Measurements from ENCODE around the gene CFAP206. TPM values are rescaled to one million over a fixed set of nuclear protein-coding genes. Genes with fewer than 3 reads are reported as not detected.

Gene CFAP206
- not detected for total RNA-seq
- not detected for polyA plus RNA-seq

DNA sequence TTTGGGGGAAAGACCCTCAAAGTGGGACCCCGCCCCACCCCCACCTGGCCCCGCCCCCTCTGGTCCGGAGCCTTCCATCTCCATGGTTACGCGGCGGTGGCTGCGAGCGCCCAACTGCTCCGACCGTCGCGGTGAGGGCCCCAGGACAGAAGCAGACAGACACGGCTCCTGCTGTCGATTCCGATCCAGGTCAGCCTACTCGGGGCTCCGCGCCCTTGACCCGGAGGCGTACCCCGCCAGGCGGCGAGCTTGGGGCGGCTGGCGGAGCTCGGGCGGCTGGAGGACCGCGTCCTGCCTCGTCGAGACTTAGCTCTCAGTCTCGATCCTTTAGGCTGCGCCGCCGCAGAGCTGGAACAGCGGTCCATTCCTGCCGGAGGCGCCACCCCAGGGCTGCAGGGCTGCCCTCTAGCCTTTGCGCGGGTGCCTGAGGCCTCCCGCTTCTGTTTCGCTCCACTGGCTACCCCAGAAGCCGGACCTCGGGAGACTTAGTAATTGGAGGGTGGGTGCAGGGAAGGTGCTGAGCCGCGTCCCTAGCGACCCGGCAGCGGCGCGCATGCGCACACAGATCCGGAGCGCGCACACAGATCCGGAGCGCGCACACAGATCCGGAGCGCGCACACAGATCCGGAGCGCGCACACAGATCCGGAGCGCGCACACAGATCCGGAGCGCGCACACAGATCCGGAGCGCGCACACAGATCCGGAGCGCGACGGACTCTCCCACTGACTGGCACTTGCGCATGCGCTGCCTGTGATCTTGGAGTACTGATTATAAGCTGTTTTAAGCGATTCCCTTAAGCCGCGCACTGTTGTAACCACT is at the start of gene CFAP206:
CFAP206 (plus strand) TSS at position 72 of the 820 bp plus-strand sequence. CDS start 1,868 bp downstream, outside the sequence.
- Histone ChIP-seq H3K9me3 (ENCODE audit: control insufficient read depth in 2 of 2, low read length in 2 of 2) (no peaks in the 10 kb centered on the region), H3K4me3 (ENCODE audit: low read depth, low read length) (peak within 1 kb of the TSS; percentile 84), H3K27me3 (ENCODE audit: control insufficient read depth, insufficient read depth, low read length) (peaks cover 12% of the 10 kb centered on the region), H3K36me3 (ENCODE audit: control insufficient read depth, insufficient read depth, low read length) (no peaks in the 10 kb centered on the region), H3K27ac (ENCODE audit: insufficient read depth, low read length, poor library complexity, severe bottlenecking) (peak within 1 kb of the TSS; percentile 51), H3K4me1 (ENCODE audit: control insufficient read depth, insufficient read depth, low read length, poor library complexity, severe bottlenecking) (peaks cover 11% of the 10 kb centered on the region)
- H3K27me3 Mint-ChIP-seq = peaks cover 30% of the 10 kb centered on the region
- H3K4me3 Mint-ChIP-seq = peak within 1 kb of the TSS; percentile 87 to 95 (median 92)
- peaks cover 0 to 3% (median 0%) of the 10 kb centered on the region in 7 donors for H3K9me3 Mint-ChIP-seq
- no peaks in the 10 kb centered on the region for H3K36me3 Mint-ChIP-seq
- ATAC-seq (ENCODE audit: low read depth in 2 of 2) (peak; percentile 77 to 80), DNase-seq (peak; percentile 75 to 84 (median 82))
- H3K4me1 Mint-ChIP-seq = peaks cover 0 to 13% (median 6%) of the 10 kb centered on the region in 4 donors
- H3K27ac Mint-ChIP-seq = peak within 1 kb of the TSS; percentile 71 to 89 (median 79)

DNA sequence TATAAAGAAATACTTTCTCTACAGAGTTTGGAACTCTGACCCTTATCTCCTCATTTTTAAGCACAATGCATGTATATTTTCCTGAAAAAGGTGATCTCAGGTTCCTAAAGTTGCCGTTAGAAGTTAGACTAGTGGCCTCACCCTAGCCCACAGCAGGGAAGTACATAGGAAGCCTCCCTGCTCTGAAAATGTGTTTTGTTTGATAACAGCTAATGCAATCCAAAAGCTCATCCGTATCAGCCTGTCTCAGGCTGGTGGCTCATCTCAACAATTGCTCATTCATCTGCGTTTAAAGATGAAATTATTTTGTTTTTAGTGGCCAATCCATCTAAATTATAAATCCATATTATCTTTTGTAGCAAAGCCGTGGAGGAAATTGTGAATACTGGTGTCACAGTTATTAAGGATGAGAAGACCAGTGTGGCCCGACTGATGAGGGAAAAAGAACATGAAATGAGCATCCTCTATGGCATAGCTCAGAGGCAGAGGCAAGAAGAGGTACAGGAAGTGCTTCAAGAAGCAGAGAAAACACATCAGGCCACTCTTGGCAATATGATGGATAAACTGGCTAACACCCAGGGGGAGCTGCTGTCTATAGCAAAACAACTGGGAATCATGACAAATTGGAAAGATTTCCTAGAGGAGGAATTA is 43.0 kb upstream of the CFAP206 start:
- no peak overlapping the region for H3K27ac Mint-ChIP-seq

GRCh38 chr6:87366072-87366827 is 41.5 kb upstream of the CFAP206 start:
- Histone ChIP-seq H3K36me3 (ENCODE audit: control insufficient read depth, insufficient read depth, low read length) (no peaks in the 10 kb centered on the region), H3K27ac (ENCODE audit: insufficient read depth, low read length, poor library complexity, severe bottlenecking) (no peak overlapping the region), H3K27me3 (ENCODE audit: control insufficient read depth, insufficient read depth, low read length) (no peaks in the 10 kb centered on the region), H3K9me3 (ENCODE audit: control insufficient read depth in 2 of 2, low read length in 2 of 2) (no peaks in the 10 kb centered on the region), H3K4me3 (ENCODE audit: low read depth, low read length) (no peak overlapping the region), H3K4me1 (ENCODE audit: control insufficient read depth, insufficient read depth, low read length, poor library complexity, severe bottlenecking) (no peaks in the 10 kb centered on the region)
- Mint-ChIP-seq H3K4me1 (no peaks in the 10 kb centered on the region), H3K27ac (no peak overlapping the region), H3K27me3 (no peaks in the 10 kb centered on the region), H3K9me3 (peaks cover 0 to 17% (median 5%) of the 10 kb centered on the region in 7 donors), H3K36me3 (peaks cover 12% of the 10 kb centered on the region), H3K4me3 (no peak overlapping the region)
- DNase-seq = no peak
- ATAC-seq (ENCODE audit: low read depth in 2 of 2) = no peak

More for the DNA sequence above, 43.0 kb upstream of the CFAP206 start:
- Histone ChIP-seq H3K36me3 (ENCODE audit: control insufficient read depth, insufficient read depth, low read length) (no peaks in the 10 kb centered on the region), H3K4me1 (ENCODE audit: control insufficient read depth, insufficient read depth, low read length, poor library complexity, severe bottlenecking) (no peaks in the 10 kb centered on the region), H3K27ac (ENCODE audit: insufficient read depth, low read length, poor library complexity, severe bottlenecking) (no peak overlapping the region), H3K9me3 (ENCODE audit: control insufficient read depth in 2 of 2, low read length in 2 of 2) (no peaks in the 10 kb centered on the region), H3K4me3 (ENCODE audit: low read depth, low read length) (no peak overlapping the region), H3K27me3 (ENCODE audit: control insufficient read depth, insufficient read depth, low read length) (no peaks in the 10 kb centered on the region)
- ATAC-seq (ENCODE audit: low read depth in 2 of 2) (no peak), DNase-seq (no peak)
- Mint-ChIP-seq H3K4me3 (peak overlapping the region in 1 of 4 donors; percentile 38), H3K4me1 (no peaks in the 10 kb centered on the region), H3K27me3 (no peaks in the 10 kb centered on the region), H3K36me3 (peaks cover 12% of the 10 kb centered on the region), H3K9me3 (peaks cover 0 to 17% (median 3%) of the 10 kb centered on the region in 7 donors)

- Histone ChIP-seq H3K27ac (ENCODE audit: insufficient read depth, low read length, poor library complexity, severe bottlenecking) (no peak overlapping the region), H3K4me3 (ENCODE audit: low read depth, low read length) (no peak overlapping the region), H3K4me1 (ENCODE audit: control insufficient read depth, insufficient read depth, low read length, poor library complexity, severe bottlenecking) (no peaks in the 10 kb centered on the region), H3K36me3 (ENCODE audit: control insufficient read depth, insufficient read depth, low read length) (no peaks in the 10 kb centered on the region), H3K9me3 (ENCODE audit: control insufficient read depth in 2 of 2, low read length in 2 of 2) (no peaks in the 10 kb centered on the region), H3K27me3 (ENCODE audit: control insufficient read depth, insufficient read depth, low read length) (no peaks in the 10 kb centered on the region)
- Mint-ChIP-seq H3K4me1 (no peaks in the 10 kb centered on the region), H3K27ac (no peak overlapping the region), H3K27me3 (no peaks in the 10 kb centered on the region), H3K4me3 (no peak overlapping the region), H3K9me3 (peaks cover 0 to 17% (median 5%) of the 10 kb centered on the region in 7 donors), H3K36me3 (peaks cover 7% of the 10 kb centered on the region)
- ATAC-seq (ENCODE audit: low read depth in 2 of 2) (no peak), DNase-seq (no peak)
Measured at GRCh38 chr6:87366899-87367298, 40.9 kb upstream of the CFAP206 start.

- H3K36me3 Mint-ChIP-seq = no peaks in the 10 kb centered on the region
- H3K27me3 ChIP-seq (ENCODE audit: control insufficient read depth, insufficient read depth, low read length) = no peaks in the 10 kb centered on the region
Measured at GRCh38 chr6:87373377-87373776, 34.4 kb upstream of the CFAP206 start.

DNA sequence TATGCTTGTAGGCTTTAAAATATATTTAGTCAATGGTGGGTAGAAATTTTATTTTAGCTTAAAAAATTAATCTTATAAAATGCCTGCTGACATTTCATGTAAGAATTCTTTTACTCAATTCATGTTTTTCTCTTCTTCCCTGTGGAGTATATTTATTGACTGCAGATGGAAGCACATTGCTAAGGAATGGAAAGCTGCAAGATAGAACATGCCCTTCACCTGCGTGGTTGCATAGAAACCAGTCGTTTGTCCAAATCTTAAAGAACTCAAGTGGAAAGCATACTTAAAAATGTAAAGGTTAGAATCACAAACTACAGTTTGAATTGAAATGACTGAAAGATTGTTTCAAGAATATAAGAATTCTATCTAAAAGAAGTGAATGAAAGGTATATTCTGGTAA is 32.5 kb upstream of the CFAP206 start:
- DNase-seq = no peak
- Mint-ChIP-seq H3K4me1 (peaks cover 0 to 4% (median 0%) of the 10 kb centered on the region in 4 donors), H3K4me3 (no peak overlapping the region), H3K9me3 (peaks cover 0 to 4% (median 0%) of the 10 kb centered on the region in 7 donors), H3K27me3 (no peaks in the 10 kb centered on the region), H3K36me3 (no peaks in the 10 kb centered on the region), H3K27ac (no peak overlapping the region)
- ATAC-seq (ENCODE audit: low read depth in 2 of 2) = no peak
- no peaks in the 10 kb centered on the region for H3K4me1 ChIP-seq (ENCODE audit: control insufficient read depth, insufficient read depth, low read length, poor library complexity, severe bottlenecking)
- no peak overlapping the region for H3K4me3 ChIP-seq (ENCODE audit: low read depth, low read length)
- no peaks in the 10 kb centered on the region for H3K36me3 ChIP-seq (ENCODE audit: control insufficient read depth, insufficient read depth, low read length)
- H3K27ac ChIP-seq (ENCODE audit: insufficient read depth, low read length, poor library complexity, severe bottlenecking) = no peak overlapping the region
- no peaks in the 10 kb centered on the region for H3K27me3 ChIP-seq (ENCODE audit: control insufficient read depth, insufficient read depth, low read length)
- no peaks in the 10 kb centered on the region for H3K9me3 ChIP-seq (ENCODE audit: control insufficient read depth in 2 of 2, low read length in 2 of 2)

More at GRCh38 chr6:87373377-87373776, 34.4 kb upstream of the CFAP206 start:
- Mint-ChIP-seq H3K4me3 (no peak overlapping the region), H3K27ac (no peak overlapping the region), H3K27me3 (no peaks in the 10 kb centered on the region), H3K4me1 (peaks cover 0 to 4% (median 0%) of the 10 kb centered on the region in 4 donors), H3K9me3 (peaks cover 0 to 4% (median 0%) of the 10 kb centered on the region in 7 donors)
- Histone ChIP-seq H3K9me3 (ENCODE audit: control insufficient read depth in 2 of 2, low read length in 2 of 2) (no peaks in the 10 kb centered on the region), H3K36me3 (ENCODE audit: control insufficient read depth, insufficient read depth, low read length) (no peaks in the 10 kb centered on the region), H3K4me3 (ENCODE audit: low read depth, low read length) (no peak overlapping the region), H3K27ac (ENCODE audit: insufficient read depth, low read length, poor library complexity, severe bottlenecking) (no peak overlapping the region), H3K4me1 (ENCODE audit: control insufficient read depth, insufficient read depth, low read length, poor library complexity, severe bottlenecking) (no peaks in the 10 kb centered on the region)
- DNase-seq (no peak), ATAC-seq (ENCODE audit: low read depth in 2 of 2) (no peak)

DNA sequence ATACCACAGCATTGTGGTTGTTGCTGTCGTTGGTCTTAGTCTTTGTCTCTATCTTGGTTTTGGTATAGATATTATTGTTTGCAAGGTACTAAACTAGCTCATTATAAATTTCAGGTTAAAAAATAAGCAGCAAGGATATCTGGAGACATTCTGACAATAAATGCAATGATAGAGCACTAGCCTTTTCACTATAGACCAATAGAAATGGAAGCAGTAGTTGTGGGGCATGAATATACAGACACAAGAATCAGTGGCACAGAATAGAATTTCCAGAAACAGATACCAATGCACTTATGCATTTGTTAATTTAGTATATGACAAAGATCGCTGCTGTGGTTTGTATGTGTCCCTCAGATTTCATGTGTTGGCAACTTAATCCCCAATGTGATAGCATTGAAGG is 31.1 kb upstream of the CFAP206 start:
- H3K36me3 ChIP-seq (ENCODE audit: control insufficient read depth, insufficient read depth, low read length) = no peaks in the 10 kb centered on the region
- peaks cover 0 to 4% (median 0%) of the 10 kb centered on the region in 4 donors for H3K4me1 Mint-ChIP-seq
- no peak for DNase-seq
- no peak overlapping the region for H3K4me3 ChIP-seq (ENCODE audit: low read depth, low read length)
- no peak overlapping the region for H3K27ac Mint-ChIP-seq
- H3K27ac ChIP-seq (ENCODE audit: insufficient read depth, low read length, poor library complexity, severe bottlenecking) = no peak overlapping the region
- H3K27me3 ChIP-seq (ENCODE audit: control insufficient read depth, insufficient read depth, low read length) = no peaks in the 10 kb centered on the region
- no peaks in the 10 kb centered on the region for H3K27me3 Mint-ChIP-seq
- H3K9me3 ChIP-seq (ENCODE audit: control insufficient read depth in 2 of 2, low read length in 2 of 2) = no peaks in the 10 kb centered on the region
- H3K4me1 ChIP-seq (ENCODE audit: control insufficient read depth, insufficient read depth, low read length, poor library complexity, severe bottlenecking) = no peaks in the 10 kb centered on the region
- H3K36me3 Mint-ChIP-seq = peaks cover 3% of the 10 kb centered on the region
- H3K9me3 Mint-ChIP-seq = peaks cover 0 to 4% (median 0%) of the 10 kb centered on the region in 7 donors
- ATAC-seq (ENCODE audit: low read depth in 2 of 2) = no peak
- no peak overlapping the region for H3K4me3 Mint-ChIP-seq
